Right renal pelvis (tissue), 4 donors: ENCODE measurements around the gene MYO1D. TPM values are rescaled to one million over a fixed set of nuclear protein-coding genes. Genes with fewer than 3 reads are reported as not detected.
"Not testable (repeated sequence)": the region's sequence is repeated elsewhere in the genome, so short reads cannot be mapped to it uniquely, and the experiment has no call there.

Experiments
- DNase-seq, 4 donors: peaks; one replicate each; pipeline ENCODE4 v3.0.0-alpha.2; 2013; ENCODE audit warnings: low read depth in 4 of 4, low spot score in 3 of 4, missing footprints in 1 of 4
- polyA plus RNA-seq, 4 donors: library from polyadenylated mRNA; unstranded; fragments of 120-200 nt; gene quantifications; one replicate each; pipeline ENCODE4 v1.2.1, GENCODE V29; 2013; ENCODE audit not compliant: insufficient read length in 4 of 4

MYO1D gene
- polyA plus RNA-seq, 4 donors, result 28.6 to 33.3 (median 29.4) TPM

DNA sequence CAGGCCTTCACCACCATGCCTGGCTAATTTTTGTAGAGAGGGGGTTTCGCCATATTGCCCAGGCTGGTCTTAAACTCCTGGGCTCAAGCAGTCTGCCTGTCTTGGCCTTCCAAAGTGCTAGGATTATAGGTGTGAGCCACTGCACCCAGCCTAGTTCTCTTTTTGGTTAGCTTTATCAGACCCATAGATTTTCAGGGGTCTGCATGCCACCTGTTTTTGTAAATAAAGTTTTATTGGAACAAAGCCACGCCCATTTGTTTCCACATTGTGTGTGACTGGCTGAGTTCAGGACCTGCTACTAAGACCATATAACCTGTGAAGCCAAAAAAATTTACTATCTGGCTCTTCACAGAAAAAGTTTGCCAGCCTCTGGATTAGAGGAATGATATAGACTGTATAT is 425.0 kb downstream of the MYO1D start:
- DNase-seq, result no peak

DNA sequence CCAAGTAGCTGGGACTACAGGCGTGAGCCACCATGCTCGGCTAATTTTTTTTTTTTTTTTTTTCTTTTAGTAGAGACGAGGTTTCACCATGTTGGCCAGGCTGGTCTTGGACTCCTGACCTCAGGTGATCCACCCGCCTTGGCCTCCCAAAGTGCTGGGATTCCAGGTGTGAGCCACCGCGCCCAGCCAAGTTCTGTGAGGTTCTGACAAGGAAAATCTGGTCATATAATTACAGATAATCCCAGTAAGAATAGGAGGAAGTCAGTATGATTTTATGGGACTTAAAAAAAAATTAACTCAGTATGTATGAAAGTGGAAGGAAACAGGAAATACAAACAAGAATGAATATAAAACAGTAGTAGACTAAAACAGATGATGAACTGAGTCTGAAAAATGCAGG is 426.5 kb downstream of the MYO1D start:
- DNase-seq, result not testable (repeated sequence)

DNA sequence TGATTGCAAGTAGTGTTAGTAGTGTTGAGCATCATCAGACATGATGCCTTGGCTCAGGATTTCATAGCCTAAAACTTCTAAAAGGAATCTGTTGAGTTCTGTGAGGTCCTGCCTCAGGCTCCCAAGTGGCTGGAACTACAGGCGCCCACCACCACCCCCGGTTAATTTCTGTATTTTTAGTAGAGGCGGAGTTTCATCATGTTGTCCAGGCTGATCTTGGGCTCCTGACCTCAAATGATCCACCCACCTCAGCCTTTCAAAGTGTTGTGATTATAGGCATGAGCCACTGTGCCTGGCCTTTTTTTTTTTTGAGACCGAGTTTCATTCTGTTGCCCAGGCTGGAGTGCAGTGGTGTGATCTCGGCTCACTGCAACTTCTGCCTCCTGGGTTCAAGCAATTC is 427.0 kb downstream of the MYO1D start:
- DNase-seq, result no peak

DNA sequence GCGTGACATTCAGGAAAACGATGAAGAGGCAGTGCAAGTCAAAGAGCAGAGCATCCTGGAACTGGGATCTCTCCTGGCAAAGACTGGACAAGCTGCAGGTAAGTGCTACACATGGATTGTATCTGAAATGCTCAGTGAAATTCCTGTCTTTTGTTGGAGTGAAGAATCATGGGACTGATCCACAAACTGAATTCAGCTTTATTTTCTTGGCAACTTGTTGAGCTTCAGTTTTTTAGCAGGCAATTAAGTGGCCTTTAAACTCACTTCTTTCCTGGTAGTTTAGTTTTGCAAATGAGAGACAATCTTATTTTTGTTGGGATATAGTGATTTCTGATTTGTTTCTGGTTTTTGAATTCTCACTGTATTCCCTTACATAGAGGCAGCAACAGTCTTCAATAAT is 430.0 kb downstream of the MYO1D start:
- no peak for DNase-seq

DNA sequence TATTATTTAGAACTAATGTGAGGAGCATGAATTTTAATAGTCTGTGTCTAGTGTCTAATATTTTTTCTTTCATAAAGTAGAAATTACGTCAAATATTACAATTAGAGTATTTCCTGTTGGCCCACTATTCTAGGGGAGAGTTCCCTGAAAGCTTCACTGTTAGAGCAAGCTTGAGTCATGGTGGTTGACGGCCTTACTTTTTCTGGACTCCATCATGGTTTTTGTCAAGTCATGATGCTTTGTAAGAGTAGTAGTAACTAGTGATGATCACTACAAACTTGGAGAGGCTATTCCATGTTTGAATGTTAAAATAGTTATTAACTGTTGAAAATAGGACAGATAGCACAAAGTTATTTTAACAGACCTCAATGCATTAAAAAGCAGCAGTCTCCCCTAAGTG is 431.0 kb downstream of the MYO1D start:
- no peak for DNase-seq

DNA sequence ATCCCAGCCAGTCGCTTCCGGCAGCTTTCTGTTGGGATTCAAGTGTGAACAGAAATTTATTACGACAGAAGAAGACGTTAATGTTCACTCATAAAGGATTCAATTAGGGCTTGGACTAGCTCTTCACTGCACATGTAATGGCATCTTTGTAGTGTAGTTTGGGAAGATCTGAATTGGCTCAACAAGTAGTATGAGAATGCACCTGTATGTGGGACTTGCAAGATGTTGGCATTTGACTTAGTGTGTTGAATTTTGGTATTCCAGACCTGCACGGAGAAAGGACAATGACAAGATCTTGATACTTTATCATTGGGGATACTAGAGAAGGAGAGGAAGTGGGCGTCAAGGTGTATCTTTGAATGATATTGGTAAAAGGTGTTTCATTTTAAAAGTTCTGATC is 431.4 kb downstream of the MYO1D start:
- no peak for DNase-seq

DNA sequence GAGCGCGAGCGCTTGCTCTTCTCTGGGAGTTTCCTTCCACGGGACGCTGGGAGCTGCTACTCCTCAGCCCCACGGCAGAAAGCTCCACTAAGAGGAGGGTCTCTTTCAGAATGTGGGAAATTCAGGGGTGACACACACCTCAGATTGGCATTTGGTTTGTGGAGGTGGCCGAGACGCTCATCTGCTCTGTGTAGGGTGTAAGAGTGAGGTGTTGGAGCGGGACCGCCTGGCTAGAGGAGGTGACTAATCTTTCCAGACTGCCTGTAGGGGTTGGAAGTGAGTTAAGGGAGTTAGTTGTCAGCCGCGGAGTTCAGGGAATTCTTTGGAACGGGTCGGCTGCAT is 431.9 kb downstream of the MYO1D start:
- DNase-seq, result peak in 2 of 4 donors; percentile 3 to 20

DNA sequence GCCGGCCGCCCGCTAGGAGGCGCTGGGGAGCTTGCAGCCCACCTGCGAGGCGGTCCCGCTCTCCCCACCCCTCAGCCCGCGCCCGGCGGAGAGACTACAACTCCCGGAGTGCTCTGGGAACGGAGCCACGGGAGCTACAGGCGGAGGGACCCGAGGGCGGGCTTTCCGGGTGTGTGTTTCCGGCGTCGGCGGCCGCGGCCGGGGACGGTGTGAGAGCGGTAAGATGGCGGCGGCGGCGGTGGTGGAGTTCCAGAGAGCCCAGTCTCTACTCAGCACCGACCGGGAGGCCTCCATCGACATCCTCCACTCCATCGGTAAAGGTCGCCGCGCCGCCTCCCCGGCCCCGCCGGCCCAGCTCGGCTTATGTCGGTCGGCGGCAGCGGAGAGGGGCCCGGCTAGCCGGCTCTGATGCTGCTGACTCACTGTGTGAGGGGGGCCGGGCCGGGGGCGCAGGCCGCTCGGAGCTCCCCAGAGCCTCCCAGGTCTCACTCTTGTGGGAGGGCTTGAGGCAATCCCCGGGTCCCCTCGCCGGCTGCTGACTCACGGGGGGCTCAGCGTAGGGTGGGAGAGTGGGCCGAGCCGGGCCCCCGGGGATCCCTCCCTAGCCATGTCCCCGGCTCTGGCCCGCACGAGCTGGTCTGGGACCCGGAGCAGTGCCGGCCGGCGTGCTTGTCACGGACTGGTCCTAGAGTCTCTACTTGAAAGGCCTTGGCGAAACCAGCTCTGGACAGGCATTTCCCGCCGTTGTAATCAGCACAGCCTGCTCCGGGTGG is 432.4 kb downstream of the MYO1D start, which contains the start of gene PSMD11:
PSMD11 (plus strand) TSS at position 210 of the 773 bp plus-strand sequence; CDS start at position 224, 14 bp downstream.
- DNase-seq, result peak; percentile 91 to 96 (median 95)

DNA sequence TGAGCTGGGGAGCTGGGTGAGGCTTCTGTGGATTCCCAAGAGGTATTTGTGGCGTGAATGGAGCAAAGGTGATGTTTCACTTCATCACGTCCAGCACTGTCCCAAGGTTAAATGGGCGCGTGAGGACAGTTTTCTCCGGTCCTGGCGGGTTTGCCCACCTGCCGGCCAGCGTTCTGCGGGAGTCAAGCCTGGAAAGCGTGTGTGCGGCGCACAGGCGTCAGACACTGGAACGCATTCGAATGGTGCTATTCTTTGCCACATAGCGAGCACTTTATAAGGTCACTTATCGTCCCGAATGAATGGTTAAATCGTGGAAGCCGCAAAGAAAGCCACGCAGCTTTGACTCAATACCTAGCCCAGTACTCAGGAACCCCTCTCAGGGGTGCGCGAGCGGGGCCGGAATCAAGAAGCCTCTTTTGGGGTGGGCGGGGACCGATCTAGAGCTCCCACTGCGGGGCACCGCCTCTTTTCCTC is 433.1 kb downstream of the MYO1D start:
- DNase-seq, result peak in 1 of 4 donors; percentile 9

Other genes with a start within 250 kb of the MYO1D start
- 100 to 1,000 TPM; 201 to 245 (median 227) TPM for gene TMEM98, start 51.0 kb upstream of the MYO1D start, polyA plus RNA-seq
- not detected for gene SPACA3, start 114.7 kb upstream of the MYO1D start, polyA plus RNA-seq